Activated effector memory CD4-positive, alpha-beta T cell treated with anti-CD3 and anti-CD28 coated beads, Interleukin-2, amount 50 U/mL, for 16 hours (primary cell): ENCODE data around the gene PDE4D.

Experiments
- DNase-seq: peaks from one replicate; pipeline ENCODE4 v3.0.0-alpha.2; 2020

Gene PDE4D

GRCh38 chr5:59157068-59157467 is 736.5 kb downstream of the PDE4D start:
- no peak for DNase-seq

GRCh38 chr5:59152701-59153245 is 740.8 kb downstream of the PDE4D start:
- no peak for DNase-seq

GRCh38 chr5:59151162-59151889 is 742.2 kb downstream of the PDE4D start:
- no peak for DNase-seq

- DNase-seq = no peak
Observed at GRCh38 chr5:59149827-59150226, 743.7 kb downstream of the PDE4D start.

- DNase-seq = no peak
Observed at GRCh38 chr5:59149271-59149670, 744.3 kb downstream of the PDE4D start.

- no peak for DNase-seq
Observed at GRCh38 chr5:59146729-59147128, 746.8 kb downstream of the PDE4D start.

GRCh38 chr5:59143926-59144333 is 749.6 kb downstream of the PDE4D start:
- no peak for DNase-seq

GRCh38 chr5:59142927-59143326 is 750.6 kb downstream of the PDE4D start:
- DNase-seq = no peak

GRCh38 chr5:59142138-59142537 is 751.4 kb downstream of the PDE4D start:
- no peak for DNase-seq

GRCh38 chr5:59140133-59140532 is 753.4 kb downstream of the PDE4D start:
- DNase-seq = no peak

- no peak for DNase-seq
Observed at GRCh38 chr5:59139695-59140094, 753.8 kb downstream of the PDE4D start.

GRCh38 chr5:59138509-59138908 is 755.0 kb downstream of the PDE4D start:
- no peak for DNase-seq

GRCh38 chr5:59137846-59138245 is 755.7 kb downstream of the PDE4D start:
- DNase-seq = no peak

GRCh38 chr5:59136549-59136948 is 757.0 kb downstream of the PDE4D start:
- no peak for DNase-seq

GRCh38 chr5:59134471-59135163 is 758.9 kb downstream of the PDE4D start:
- no peak for DNase-seq

- no peak for DNase-seq
Observed at GRCh38 chr5:59133764-59134261, 759.7 kb downstream of the PDE4D start.

- DNase-seq = no peak
Observed at GRCh38 chr5:59132131-59132530, 761.4 kb downstream of the PDE4D start.

GRCh38 chr5:59130431-59130830 is 763.1 kb downstream of the PDE4D start:
- DNase-seq = no peak

- no peak for DNase-seq
Observed at GRCh38 chr5:59128646-59129290, 764.8 kb downstream of the PDE4D start.

- no peak for DNase-seq
Observed at GRCh38 chr5:59126708-59127573, 766.6 kb downstream of the PDE4D start.

- DNase-seq = no peak
Observed at GRCh38 chr5:59126016-59126707, 767.4 kb downstream of the PDE4D start.
